Measurements from ENCODE around the gene INTS7. TPM values are rescaled to one million over a fixed set of nuclear protein-coding genes. Genes with fewer than 3 reads are reported as not detected.
"Not testable (repeated sequence)": the region's sequence is repeated elsewhere in the genome, so short reads cannot be mapped to it uniquely, and the experiment has no call there.

INTS7 gene
- total RNA-seq, 1 donor from 2014 or later, result 13.4 TPM

- DNase-seq (ENCODE audit: low spot score), result no peak
Measured at GRCh38 chr1:211978596-211978995, 56.8 kb downstream of the INTS7 start.

- no peak for DNase-seq (ENCODE audit: low spot score)
Measured at GRCh38 chr1:211975152-211975941, 60.0 kb downstream of the INTS7 start.

GRCh38 chr1:211973541-211973940 lies 61.8 kb downstream of the INTS7 start:
- DNase-seq (ENCODE audit: low spot score), result no peak

GRCh38 chr1:211968200-211968834 lies 67.0 kb downstream of the INTS7 start:
- DNase-seq (ENCODE audit: low spot score), result no peak

- DNase-seq (ENCODE audit: low spot score), result no peak
Measured at GRCh38 chr1:211967704-211968103, 67.7 kb downstream of the INTS7 start.

GRCh38 chr1:211965108-211965805 lies 70.1 kb downstream of the INTS7 start:
- no peak for DNase-seq (ENCODE audit: low spot score)

- DNase-seq (ENCODE audit: low spot score), result no peak
Measured at GRCh38 chr1:211959680-211960079, 75.7 kb downstream of the INTS7 start.

- no peak for DNase-seq (ENCODE audit: low spot score)
Measured at GRCh38 chr1:211959221-211959620, 76.1 kb downstream of the INTS7 start.

- not testable (repeated sequence) for DNase-seq (ENCODE audit: low spot score)
Measured at GRCh38 chr1:211954028-211954427, 81.3 kb downstream of the INTS7 start.

- DNase-seq (ENCODE audit: low spot score), result not testable (repeated sequence)
Measured at GRCh38 chr1:211953543-211953942, 81.8 kb downstream of the INTS7 start.

GRCh38 chr1:211952299-211952698 lies 83.1 kb downstream of the INTS7 start:
- DNase-seq (ENCODE audit: low spot score), result no peak

GRCh38 chr1:211951856-211952255 lies 83.5 kb downstream of the INTS7 start:
- no peak for DNase-seq (ENCODE audit: low spot score)

- DNase-seq (ENCODE audit: low spot score), result no peak
Measured at GRCh38 chr1:211948377-211948776, 87.0 kb downstream of the INTS7 start.

GRCh38 chr1:211947396-211948295 lies 87.7 kb downstream of the INTS7 start:
- DNase-seq (ENCODE audit: low spot score), result no peak

GRCh38 chr1:211944733-211945500 lies 90.4 kb downstream of the INTS7 start:
- peak; percentile 79 for DNase-seq (ENCODE audit: low spot score)

GRCh38 chr1:211942583-211942982 lies 92.8 kb downstream of the INTS7 start:
- no peak for DNase-seq (ENCODE audit: low spot score)

- DNase-seq (ENCODE audit: low spot score), result no peak
Measured at GRCh38 chr1:211939876-211940468, 95.4 kb downstream of the INTS7 start.

- no peak for DNase-seq (ENCODE audit: low spot score)
Measured at GRCh38 chr1:211938561-211938997, 96.8 kb downstream of the INTS7 start.

- DNase-seq (ENCODE audit: low spot score), result not testable (repeated sequence)
Measured at GRCh38 chr1:211937422-211937821, 97.9 kb downstream of the INTS7 start.

GRCh38 chr1:211935448-211935970 lies 99.8 kb downstream of the INTS7 start:
- DNase-seq (ENCODE audit: low spot score), result no peak
